ENCODE measurements around the gene SERPIND1. TPM values are rescaled to one million over a fixed set of nuclear protein-coding genes. Genes with fewer than 3 reads are reported as not detected.
"Not testable (repeated sequence)": the region's sequence is repeated elsewhere in the genome, so short reads cannot be mapped to it uniquely, and the experiment has no call there.

Gene SERPIND1
- under 1 TPM; 0.20 to 0.76 (median 0.56) TPM for total RNA-seq
- 1.4 TPM for polyA plus RNA-seq
- long read RNA-seq, donor 1, partial matches to known transcripts, result 0 of 1 reads
- long read RNA-seq, donor 1, other reads (novel, unspliced or antisense), result 1 of 1 reads
- long read RNA-seq, donor 2, partial matches to known transcripts, result 0 of 1 reads
- long read RNA-seq, donor 2, other reads (novel, unspliced or antisense), result 0 of 1 reads
- long read RNA-seq, donor 3, partial matches to known transcripts, result 0 of 5 reads
- long read RNA-seq, donor 3, other reads (novel, unspliced or antisense), result 0 of 5 reads
- long read RNA-seq, donor 4, result 0 reads

GRCh38 chr22:20773793-20774212, at the start of gene SERPIND1:
TSS of gene SERPIND1 (plus strand) at chr22:20774113. CDS start at chr22:20779313, 5,200 bp downstream.
- Histone ChIP-seq H3K4me1 (ENCODE audit: control insufficient read depth, insufficient read depth, low read length) (peaks cover 10% of the 10 kb centered on the region), H3K27ac (ENCODE audit: low read length) (peak within 1 kb of the TSS; percentile 30), H3K4me3 (ENCODE audit: low read length) (no peak within 1 kb of the TSS), H3K9me3 (ENCODE audit: control insufficient read depth, low read length) (no peaks in the 10 kb centered on the region), H3K27me3 (ENCODE audit: control insufficient read depth, insufficient read depth) (no peaks in the 10 kb centered on the region)
- intact Hi-C loops (cut with DNase I), result no loop called here
- no peak for DNase-seq
- ATAC-seq, result no peak
- WGBS, result 89% methylated on average over 4 of the region's 4 CpGs

- Histone ChIP-seq H3K27me3 (ENCODE audit: control insufficient read depth, insufficient read depth) (no peaks in the 10 kb centered on the region), H3K4me1 (ENCODE audit: control insufficient read depth, insufficient read depth, low read length) (no peaks in the 10 kb centered on the region), H3K4me3 (ENCODE audit: low read length) (no peak overlapping the region), H3K27ac (ENCODE audit: low read length) (no peak overlapping the region), H3K9me3 (ENCODE audit: control insufficient read depth, low read length) (no peaks in the 10 kb centered on the region)
- intact Hi-C loops (cut with DNase I), result no loop called here
- WGBS, result 85% methylated on average over 9 of the region's 9 CpGs
- DNase-seq (no peak), ATAC-seq (no peak)
Observed at GRCh38 chr22:20724676-20725454, 49.0 kb upstream of the SERPIND1 start.

GRCh38 chr22:20725987-20726558, 47.8 kb upstream of the SERPIND1 start:
- no peaks in the 10 kb centered on the region for H3K4me1 ChIP-seq (ENCODE audit: control insufficient read depth, insufficient read depth, low read length)
- no peaks in the 10 kb centered on the region for H3K9me3 ChIP-seq (ENCODE audit: control insufficient read depth, low read length)
- H3K4me3 ChIP-seq (ENCODE audit: low read length), result no peak overlapping the region
- 86% methylated on average over 11 of the region's 11 CpGs for WGBS
- H3K27me3 ChIP-seq (ENCODE audit: control insufficient read depth, insufficient read depth), result no peaks in the 10 kb centered on the region
- ATAC-seq (no peak), DNase-seq (no peak)
- intact Hi-C loops (cut with DNase I), result no loop called here
- H3K27ac ChIP-seq (ENCODE audit: low read length), result no peak overlapping the region

- DNase-seq, result peak in 1 of 3 donors; percentile 50
- Histone ChIP-seq H3K27ac (ENCODE audit: low read length) (no peak overlapping the region), H3K9me3 (ENCODE audit: control insufficient read depth, low read length) (no peaks in the 10 kb centered on the region), H3K4me1 (ENCODE audit: control insufficient read depth, insufficient read depth, low read length) (no peaks in the 10 kb centered on the region), H3K4me3 (ENCODE audit: low read length) (no peak overlapping the region), H3K27me3 (ENCODE audit: control insufficient read depth, insufficient read depth) (no peaks in the 10 kb centered on the region)
- ATAC-seq, result no peak
- intact Hi-C loops (cut with DNase I), result no loop called here
- 90% methylated on average over 29 of the region's 29 CpGs for WGBS
Observed at GRCh38 chr22:20727118-20728015, 46.5 kb upstream of the SERPIND1 start.

GRCh38 chr22:20728523-20729190, 45.3 kb upstream of the SERPIND1 start:
- 79% methylated on average over 10 of the region's 10 CpGs for WGBS
- Histone ChIP-seq H3K4me3 (ENCODE audit: low read length) (no peak overlapping the region), H3K27me3 (ENCODE audit: control insufficient read depth, insufficient read depth) (no peaks in the 10 kb centered on the region), H3K4me1 (ENCODE audit: control insufficient read depth, insufficient read depth, low read length) (no peaks in the 10 kb centered on the region), H3K27ac (ENCODE audit: low read length) (no peak overlapping the region), H3K9me3 (ENCODE audit: control insufficient read depth, low read length) (no peaks in the 10 kb centered on the region)
- DNase-seq (no peak), ATAC-seq (no peak)
- intact Hi-C loops (cut with DNase I), result no loop called here

- H3K27ac ChIP-seq (ENCODE audit: low read length), result no peak overlapping the region
- H3K4me1 ChIP-seq (ENCODE audit: control insufficient read depth, insufficient read depth, low read length), result no peaks in the 10 kb centered on the region
- H3K4me3 ChIP-seq (ENCODE audit: low read length), result no peak overlapping the region
- H3K27me3 ChIP-seq (ENCODE audit: control insufficient read depth, insufficient read depth), result no peaks in the 10 kb centered on the region
- peak in 1 of 2 donors; percentile 18 for ATAC-seq
- no peaks in the 10 kb centered on the region for H3K9me3 ChIP-seq (ENCODE audit: control insufficient read depth, low read length)
- 82% methylated on average over 13 of the region's 13 CpGs for WGBS
- intact Hi-C loops (cut with DNase I), result no loop called here
- DNase-seq, result no peak
Observed at GRCh38 chr22:20729194-20729593, 44.7 kb upstream of the SERPIND1 start.

GRCh38 chr22:20732431-20732830, 41.5 kb upstream of the SERPIND1 start:
- intact Hi-C loops (cut with DNase I); H3K4me3 ChIP-seq (ENCODE audit: low read length); H3K4me1 ChIP-seq (ENCODE audit: control insufficient read depth, insufficient read depth, low read length); DNase-seq; H3K27ac ChIP-seq (ENCODE audit: low read length); ATAC-seq; H3K27me3 ChIP-seq (ENCODE audit: control insufficient read depth, insufficient read depth); H3K9me3 ChIP-seq (ENCODE audit: control insufficient read depth, low read length): not testable (repeated sequence)
- 93% methylated on average over 4 of the region's 8 CpGs for WGBS

GRCh38 chr22:20735356-20736162, 38.4 kb upstream of the SERPIND1 start:
- H3K4me1 ChIP-seq (ENCODE audit: control insufficient read depth, insufficient read depth, low read length); H3K4me3 ChIP-seq (ENCODE audit: low read length); DNase-seq; H3K27ac ChIP-seq (ENCODE audit: low read length); intact Hi-C loops (cut with DNase I); H3K9me3 ChIP-seq (ENCODE audit: control insufficient read depth, low read length); H3K27me3 ChIP-seq (ENCODE audit: control insufficient read depth, insufficient read depth): not testable (repeated sequence)
- WGBS, result 59% methylated on average over 12 of the region's 15 CpGs
- peak; percentile 54 to 69 for ATAC-seq

GRCh38 chr22:20736891-20737290, 37.0 kb upstream of the SERPIND1 start:
- ATAC-seq; intact Hi-C loops (cut with DNase I): not testable (repeated sequence)

More at GRCh38 chr22:20736891-20737290, 37.0 kb upstream of the SERPIND1 start:
- H3K27ac ChIP-seq (ENCODE audit: low read length); H3K9me3 ChIP-seq (ENCODE audit: control insufficient read depth, low read length); H3K27me3 ChIP-seq (ENCODE audit: control insufficient read depth, insufficient read depth); DNase-seq; H3K4me3 ChIP-seq (ENCODE audit: low read length); H3K4me1 ChIP-seq (ENCODE audit: control insufficient read depth, insufficient read depth, low read length): not testable (repeated sequence)
- 96% methylated on average over 3 of the region's 3 CpGs for WGBS

Data from right cardiac atrium (tissue), 5 donors.